ENCODE data around the gene ETV5.

DNA sequence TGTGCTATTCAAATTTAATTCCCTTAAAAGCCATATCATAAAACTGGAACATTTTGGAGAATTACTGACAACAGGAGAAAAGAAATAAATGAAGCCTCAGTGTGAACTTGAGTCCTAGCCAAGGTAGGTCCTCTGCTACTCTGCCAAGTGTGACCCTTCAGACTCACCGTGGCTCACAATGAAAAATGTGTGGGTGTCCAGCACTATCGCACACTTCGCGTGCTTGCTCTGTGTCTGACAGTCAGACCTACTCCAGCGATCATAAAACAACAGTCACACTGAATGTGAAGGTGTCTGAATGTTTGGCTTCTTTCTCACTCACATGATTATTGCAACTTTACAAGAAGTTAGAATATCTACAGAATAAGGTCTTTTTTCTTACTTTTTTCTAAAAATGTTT lies 105.3 kb downstream of the ETV5 start:
- TF ChIP-seq, protein P1, sequence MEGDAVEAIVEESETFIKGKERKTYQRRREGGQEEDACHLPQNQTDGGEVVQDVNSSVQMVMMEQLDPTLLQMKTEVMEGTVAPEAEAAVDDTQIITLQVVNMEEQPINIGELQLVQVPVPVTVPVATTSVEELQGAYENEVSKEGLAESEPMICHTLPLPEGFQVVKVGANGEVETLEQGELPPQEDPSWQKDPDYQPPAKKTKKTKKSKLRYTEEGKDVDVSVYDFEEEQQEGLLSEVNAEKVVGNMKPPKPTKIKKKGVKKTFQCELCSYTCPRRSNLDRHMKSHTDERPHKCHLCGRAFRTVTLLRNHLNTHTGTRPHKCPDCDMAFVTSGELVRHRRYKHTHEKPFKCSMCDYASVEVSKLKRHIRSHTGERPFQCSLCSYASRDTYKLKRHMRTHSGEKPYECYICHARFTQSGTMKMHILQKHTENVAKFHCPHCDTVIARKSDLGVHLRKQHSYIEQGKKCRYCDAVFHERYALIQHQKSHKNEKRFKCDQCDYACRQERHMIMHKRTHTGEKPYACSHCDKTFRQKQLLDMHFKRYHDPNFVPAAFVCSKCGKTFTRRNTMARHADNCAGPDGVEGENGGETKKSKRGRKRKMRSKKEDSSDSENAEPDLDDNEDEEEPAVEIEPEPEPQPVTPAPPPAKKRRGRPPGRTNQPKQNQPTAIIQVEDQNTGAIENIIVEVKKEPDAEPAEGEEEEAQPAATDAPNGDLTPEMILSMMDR (conservative IDR thresholded peaks at IDR 0.05): no peak
- TF ChIP-seq EZH2 (IDR thresholded peaks at IDR 0.05; ENCODE audit: low read depth): no peak
